Measurements from ENCODE around the gene C4orf50. TPM values are rescaled to one million over a fixed set of nuclear protein-coding genes. Genes with fewer than 3 reads are reported as not detected.

C4orf50 gene
- total and polyA plus RNA-seq, 2 experiments from 2014 or later, result 0.06 to 0.31 TPM

- peaks cover 13% of the 10 kb centered on the region for H3K4me1 Mint-ChIP-seq
- Histone ChIP-seq H3K4me2 (no peak overlapping the region), H2AFZ (no peak overlapping the region), H3K4me1 (ENCODE audit: insufficient read depth) (no peaks in the 10 kb centered on the region), H3K27me3 (ENCODE audit: insufficient read depth) (no peaks in the 10 kb centered on the region), H3K36me3 (ENCODE audit: insufficient read depth) (no peaks in the 10 kb centered on the region), H4K20me1 (replicated peaks; ENCODE audit: insufficient read depth) (no peaks in the 10 kb centered on the region), H3K9me2 (ENCODE audit: insufficient read depth) (no peaks in the 10 kb centered on the region), H3K27ac (ENCODE audit: low read depth) (no peak overlapping the region), H3K4me3 (no peak overlapping the region), H3F3A (replicated peaks; ENCODE audit: low read depth) (no peaks in the 10 kb centered on the region), H3K79me2 (replicated peaks; ENCODE audit: insufficient read depth) (no peaks in the 10 kb centered on the region)
- H3K27me3 Mint-ChIP-seq (ENCODE audit: insufficient read depth, low read depth, poor library complexity), result peaks cover 2% of the 10 kb centered on the region
- H3K4me3 Mint-ChIP-seq, result no peak overlapping the region
- no peaks in the 10 kb centered on the region for H3K36me3 Mint-ChIP-seq (ENCODE audit: low read depth)
- no peak for TF ChIP-seq ZNF114 (CRISPR knock-in tag; IDR thresholded peaks at IDR 0.05)
- TF ChIP-seq EZH2 (IDR thresholded peaks at IDR 0.05; ENCODE audit: low read depth, unreplicated experiment), result no peak
- no peak for TF ChIP-seq ZNF331 (CRISPR knock-in tag; IDR thresholded peaks at IDR 0.05; ENCODE audit: low read depth)
- TF ChIP-seq STAT1 (IDR thresholded peaks at IDR 0.05; ENCODE audit: unreplicated experiment), result no peak
- no peak for TF ChIP-seq JUNB (IDR thresholded peaks at IDR 0.05; ENCODE audit: unreplicated experiment)
- no peak for TF ChIP-seq CREB1 (CRISPR knock-in tag; IDR thresholded peaks at IDR 0.05; ENCODE audit: low read depth)
- TF ChIP-seq EZH2phosphoT487 (IDR thresholded peaks at IDR 0.05; ENCODE audit: unreplicated experiment), result no peak
- TF ChIP-seq CTCF (conservative IDR thresholded peaks at IDR 0.05; ENCODE audit: low read depth in 2 of 2), result no peak
- TF ChIP-seq ETS1 (IDR thresholded peaks at IDR 0.05), result no peak
- no peak for TF ChIP-seq ZNF462 (CRISPR knock-in tag; IDR thresholded peaks at IDR 0.05)
- no peak for TF ChIP-seq POLR2AphosphoS5 (IDR thresholded peaks at IDR 0.05; ENCODE audit: low read depth)
- TF ChIP-seq NANOG (IDR thresholded peaks at IDR 0.05; ENCODE audit: borderline replicate concordance), result no peak
- TF ChIP-seq REST (IDR thresholded peaks at IDR 0.05; ENCODE audit: unreplicated experiment), result no peak
- H3K9me3 Mint-ChIP-seq, result no peaks in the 10 kb centered on the region
- no peak overlapping the region for H3K27ac Mint-ChIP-seq
- DNase-seq (ENCODE audit: low spot score) (no peak), ATAC-seq (no peak)
These were observed 41.3 kb downstream of the C4orf50 start for GRCh38 chr4:5976921-5977320.

All from GM23338 (cell line).